GM19035 (cell line): Measurements from ENCODE around the gene RBM3.

ENCODE experiments used
- ATAC-seq: cut with Tn5 transposase; IDR thresholded peaks from one replicate; pipeline ENCODE4 v1.9.1; 2021; ENCODE audit not compliant: unreplicated experiment

Gene RBM3

DNA sequence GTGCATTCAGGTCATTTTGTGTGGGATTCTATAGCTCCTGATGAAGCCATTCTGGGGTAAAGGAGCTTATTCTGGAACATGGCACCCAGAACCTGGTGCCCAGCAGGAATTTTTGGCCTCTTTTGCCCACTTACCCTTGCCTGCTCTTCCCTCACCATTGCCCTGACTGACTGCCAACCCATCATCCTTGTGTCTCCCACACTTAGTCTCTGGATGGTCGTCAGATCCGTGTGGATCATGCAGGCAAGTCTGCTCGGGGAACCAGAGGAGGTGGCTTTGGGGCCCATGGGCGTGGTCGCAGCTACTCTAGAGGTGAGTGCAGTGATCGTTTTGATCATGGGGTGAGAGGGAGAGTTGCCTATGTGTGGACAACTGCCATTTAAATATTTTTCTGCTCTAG lies 1.8 kb downstream of the RBM3 start:
- ATAC-seq = no peak

GRCh38 chrX:48578661-48579128 lies 4.4 kb downstream of the RBM3 start:
- no peak for ATAC-seq

DNA sequence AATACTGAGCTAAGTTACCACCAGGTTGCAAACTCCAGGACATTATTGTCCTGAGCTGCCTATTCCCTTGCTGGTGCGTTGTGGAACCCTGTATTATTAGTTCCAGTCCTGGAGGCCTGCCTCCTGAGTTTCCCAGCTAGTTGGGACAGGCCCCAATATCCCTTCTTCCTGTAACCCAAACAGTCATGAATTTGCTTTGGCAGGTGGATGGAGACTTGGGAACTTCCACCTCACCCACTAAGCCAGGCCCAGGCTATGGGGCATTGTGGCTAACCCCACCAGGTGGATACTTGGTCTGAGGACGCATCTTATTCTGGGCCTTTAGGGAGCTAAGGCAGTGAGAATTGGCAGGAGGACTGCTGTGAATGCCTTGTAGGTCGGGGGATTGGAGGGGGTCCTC lies 5.0 kb downstream of the RBM3 start:
- no peak for ATAC-seq

DNA sequence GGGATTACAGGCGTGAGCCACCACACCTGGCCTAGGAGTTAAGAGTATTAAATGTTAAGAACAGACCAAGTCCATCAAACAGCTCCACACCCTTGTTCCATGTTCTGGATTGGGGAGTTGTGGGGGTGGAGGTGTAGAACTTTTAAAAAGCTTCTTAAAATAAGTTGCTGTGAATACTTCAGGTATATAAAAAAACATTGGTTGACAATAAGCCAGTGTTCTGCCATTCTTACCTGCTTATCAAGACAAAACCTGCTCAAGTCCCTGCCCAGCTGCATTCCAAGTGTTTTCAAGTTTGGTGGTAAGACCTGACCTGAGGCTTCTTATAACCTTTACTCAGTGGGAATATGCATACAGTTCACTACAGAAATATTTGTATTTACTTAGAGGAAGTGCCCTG lies 6.4 kb downstream of the RBM3 start:
- ATAC-seq = no peak

DNA sequence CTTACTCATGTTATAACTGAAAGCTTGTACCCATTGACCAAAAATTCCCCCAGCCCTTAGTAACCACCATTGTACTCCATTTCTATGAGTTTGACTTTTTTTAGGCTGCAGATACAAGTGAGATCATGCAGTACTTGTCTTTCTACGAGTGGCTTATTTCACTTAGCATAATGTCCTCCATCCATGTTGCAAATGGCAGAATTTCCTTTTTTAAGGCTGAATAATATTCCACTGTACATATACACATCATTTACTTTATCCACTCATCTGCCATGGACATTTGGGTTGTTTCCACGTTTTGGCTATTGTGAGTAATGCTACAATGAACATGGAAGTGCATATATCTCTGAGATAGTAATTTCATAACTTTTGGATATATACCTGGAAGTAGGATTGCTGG lies 10.4 kb downstream of the RBM3 start:
- ATAC-seq = no peak

DNA sequence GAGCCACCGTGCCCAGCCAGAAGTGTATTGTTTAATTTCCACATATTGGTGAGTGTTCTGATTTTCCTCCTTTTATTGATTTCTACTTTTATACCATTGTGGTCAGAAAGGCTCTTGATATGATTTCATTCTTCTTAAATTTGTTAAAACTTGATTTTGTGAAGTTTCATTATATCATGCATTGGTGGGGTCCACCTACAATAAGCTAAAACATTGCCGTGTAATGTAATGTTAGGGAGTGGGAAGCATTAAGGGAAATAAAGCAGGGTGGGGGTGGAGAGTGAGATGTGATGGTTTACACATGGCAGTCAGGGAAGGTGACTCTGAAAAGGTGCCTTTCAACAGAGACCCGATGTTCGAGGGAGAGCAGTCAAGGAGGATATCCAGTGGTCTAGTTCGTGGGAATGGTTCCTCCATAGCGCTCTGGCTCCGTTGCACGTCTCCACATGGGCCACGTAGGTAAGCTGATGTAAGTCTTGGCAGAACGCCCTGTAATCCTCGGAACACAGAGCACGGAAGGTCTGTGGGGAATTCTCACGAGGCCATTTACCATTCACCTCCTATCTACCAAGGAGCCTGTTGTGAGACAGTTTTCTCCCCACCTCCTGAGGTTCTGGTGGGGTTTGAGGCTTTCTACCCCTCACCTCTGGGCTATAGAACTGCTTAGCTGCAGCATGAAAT lies 15.3 kb downstream of the RBM3 start:
- no peak for ATAC-seq

- no peak for ATAC-seq
Measured at GRCh38 chrX:48590203-48591103, 16.2 kb downstream of the RBM3 start.

DNA sequence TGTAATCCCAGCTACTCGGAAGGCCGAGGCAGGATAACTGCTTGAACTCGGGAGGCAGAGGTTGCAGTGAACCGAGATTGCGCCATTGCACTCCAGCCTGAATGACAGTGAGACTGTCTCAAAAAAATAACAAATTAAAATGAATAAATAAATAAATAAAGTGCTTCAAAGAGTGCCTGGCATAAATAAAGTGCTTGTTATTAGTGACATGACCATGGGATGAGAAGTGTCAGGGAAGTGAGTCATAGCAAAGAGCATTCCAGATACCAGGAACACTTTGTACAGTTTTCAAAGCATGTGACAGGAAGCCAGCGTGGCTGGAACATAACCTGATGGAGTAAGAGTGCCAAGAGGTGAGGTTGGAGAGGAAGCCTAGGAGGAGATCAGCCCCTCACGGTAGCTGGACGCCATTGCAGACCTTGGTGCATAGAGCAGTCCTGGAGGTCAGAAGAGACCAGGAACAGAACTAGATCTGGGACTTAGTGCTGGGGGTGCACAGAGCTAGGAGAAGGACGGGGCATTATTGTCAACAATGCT lies 17.0 kb downstream of the RBM3 start:
- no peak for ATAC-seq

DNA sequence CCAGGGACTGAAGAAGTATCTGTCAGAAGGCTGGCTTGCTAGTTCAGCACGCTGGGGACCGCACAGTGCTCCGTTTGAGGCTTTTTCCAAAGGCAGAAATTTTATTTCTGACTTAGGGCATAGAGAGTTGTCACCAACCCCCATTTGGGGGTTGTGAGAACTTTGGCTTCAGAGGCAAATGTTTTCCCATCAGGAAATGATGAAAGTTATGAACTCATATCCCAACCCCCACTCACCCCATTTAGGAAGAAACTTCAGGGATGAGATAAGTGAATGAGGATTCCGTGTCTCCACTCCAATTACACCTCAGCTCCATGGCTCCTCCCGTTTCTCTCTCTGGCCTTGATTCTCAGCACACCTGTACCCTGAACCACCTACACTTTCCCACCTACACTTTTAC lies 18.7 kb downstream of the RBM3 start:
- ATAC-seq = no peak

DNA sequence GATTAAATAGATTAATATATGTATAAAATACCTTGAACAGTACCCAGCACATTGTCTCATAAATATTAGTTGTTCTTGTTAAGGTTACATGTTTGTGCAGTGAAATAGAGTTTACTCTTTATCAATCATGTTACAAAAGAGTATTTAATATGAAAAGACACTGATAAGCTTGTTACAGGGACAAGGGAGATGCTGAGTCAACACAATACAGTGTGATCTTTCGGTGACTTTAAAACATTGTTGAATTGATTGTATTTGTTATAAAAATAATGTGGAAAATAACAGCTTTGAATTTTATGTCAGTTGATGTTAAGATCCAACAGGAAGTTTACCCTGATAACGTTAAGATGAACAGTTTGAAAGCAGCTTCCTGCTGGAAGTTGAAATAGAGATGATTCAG lies 21.6 kb downstream of the RBM3 start:
- ATAC-seq = no peak

- peak; percentile 79 for ATAC-seq
Measured at GRCh38 chrX:48597353-48598264, 23.3 kb downstream of the RBM3 start, which contains the start of gene WDR13. TSS of gene WDR13 (plus strand) at chrX:48597492. CDS start at chrX:48597997, 505 bp downstream.

GRCh38 chrX:48598614-48599013 lies 24.3 kb downstream of the RBM3 start:
- no peak for ATAC-seq

DNA sequence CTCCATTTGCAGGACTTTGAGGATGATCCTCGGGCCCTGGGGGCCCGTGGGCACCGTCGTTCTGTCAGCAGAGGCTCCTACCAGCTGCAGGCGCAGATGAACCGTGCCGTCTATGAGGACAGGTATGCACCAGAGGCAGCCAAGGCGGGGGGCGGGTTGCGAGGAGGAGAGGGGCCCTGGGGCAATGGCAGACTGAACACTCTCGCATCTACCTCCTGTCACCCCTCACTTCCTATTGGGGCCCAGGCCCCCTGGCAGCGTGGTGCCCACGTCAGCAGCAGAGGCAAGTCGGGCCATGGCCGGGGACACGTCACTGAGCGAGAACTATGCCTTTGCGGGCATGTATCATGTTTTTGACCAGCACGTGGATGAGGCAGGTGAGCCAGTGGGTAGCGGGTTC lies 25.1 kb downstream of the RBM3 start:
- ATAC-seq = no peak

DNA sequence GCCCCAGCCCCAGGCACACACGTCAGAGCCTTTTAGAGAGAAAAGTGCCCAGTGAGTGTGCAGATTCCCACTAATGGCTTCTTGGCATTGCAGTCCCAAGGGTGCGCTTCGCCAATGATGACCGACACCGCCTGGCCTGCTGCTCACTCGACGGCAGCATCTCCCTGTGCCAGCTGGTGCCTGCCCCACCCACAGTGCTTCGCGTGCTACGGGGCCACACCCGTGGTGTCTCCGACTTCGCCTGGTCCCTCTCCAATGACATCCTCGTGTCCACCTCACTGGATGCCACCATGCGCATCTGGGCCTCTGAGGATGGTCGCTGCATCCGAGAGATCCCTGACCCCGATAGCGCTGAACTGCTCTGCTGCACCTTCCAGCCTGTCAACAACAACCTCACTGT lies 25.9 kb downstream of the RBM3 start:
- no peak for ATAC-seq

DNA sequence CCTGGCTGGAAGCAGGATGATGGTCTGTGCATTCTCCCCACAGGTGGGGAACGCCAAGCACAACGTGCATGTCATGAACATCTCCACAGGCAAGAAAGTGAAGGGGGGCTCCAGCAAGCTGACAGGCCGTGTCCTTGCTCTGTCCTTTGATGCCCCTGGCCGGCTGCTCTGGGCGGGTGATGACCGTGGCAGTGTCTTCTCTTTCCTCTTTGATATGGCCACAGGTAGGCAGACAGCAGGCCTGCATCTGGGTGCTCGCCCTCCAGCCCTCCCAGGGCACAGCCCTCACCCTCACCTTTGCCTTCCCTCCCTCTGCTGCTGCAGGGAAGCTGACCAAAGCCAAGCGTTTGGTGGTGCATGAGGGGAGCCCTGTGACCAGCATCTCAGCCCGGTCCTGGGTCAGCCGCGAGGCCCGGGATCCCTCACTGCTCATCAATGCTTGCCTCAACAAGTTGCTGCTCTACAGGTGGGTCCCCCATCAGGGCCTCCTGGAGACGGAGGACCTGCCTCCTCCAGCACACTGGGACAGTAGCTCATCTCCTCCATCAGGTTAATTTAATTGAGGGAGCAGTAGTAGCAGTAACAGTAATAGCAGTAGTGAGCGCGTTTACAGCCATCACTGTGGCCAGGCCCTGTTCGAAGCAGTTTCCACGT lies 27.6 kb downstream of the RBM3 start:
- ATAC-seq = no peak

- ATAC-seq = no peak
Measured at GRCh38 chrX:48604701-48605100, 30.4 kb downstream of the RBM3 start.

- ATAC-seq = no peak
Measured at GRCh38 chrX:48606091-48606490, 31.8 kb downstream of the RBM3 start.

DNA sequence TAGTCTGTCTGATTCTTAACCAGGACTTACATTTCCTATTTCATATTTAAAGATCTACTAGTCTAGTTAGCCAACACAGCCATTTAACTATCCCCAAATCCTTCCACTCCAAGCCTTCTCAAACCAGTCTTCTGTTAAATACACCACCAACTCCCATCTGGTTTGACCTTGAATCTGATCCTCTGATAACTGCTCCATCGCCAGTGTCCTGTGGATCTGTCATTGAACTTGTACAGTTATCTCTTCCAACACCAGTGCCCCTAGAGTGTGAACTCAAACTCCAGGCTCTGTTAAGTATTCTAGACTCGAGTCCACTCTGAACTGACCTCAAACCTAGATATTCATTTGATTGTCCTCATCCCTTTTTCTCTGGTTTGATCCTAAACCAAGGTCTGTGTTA lies 37.4 kb downstream of the RBM3 start:
- ATAC-seq = no peak

DNA sequence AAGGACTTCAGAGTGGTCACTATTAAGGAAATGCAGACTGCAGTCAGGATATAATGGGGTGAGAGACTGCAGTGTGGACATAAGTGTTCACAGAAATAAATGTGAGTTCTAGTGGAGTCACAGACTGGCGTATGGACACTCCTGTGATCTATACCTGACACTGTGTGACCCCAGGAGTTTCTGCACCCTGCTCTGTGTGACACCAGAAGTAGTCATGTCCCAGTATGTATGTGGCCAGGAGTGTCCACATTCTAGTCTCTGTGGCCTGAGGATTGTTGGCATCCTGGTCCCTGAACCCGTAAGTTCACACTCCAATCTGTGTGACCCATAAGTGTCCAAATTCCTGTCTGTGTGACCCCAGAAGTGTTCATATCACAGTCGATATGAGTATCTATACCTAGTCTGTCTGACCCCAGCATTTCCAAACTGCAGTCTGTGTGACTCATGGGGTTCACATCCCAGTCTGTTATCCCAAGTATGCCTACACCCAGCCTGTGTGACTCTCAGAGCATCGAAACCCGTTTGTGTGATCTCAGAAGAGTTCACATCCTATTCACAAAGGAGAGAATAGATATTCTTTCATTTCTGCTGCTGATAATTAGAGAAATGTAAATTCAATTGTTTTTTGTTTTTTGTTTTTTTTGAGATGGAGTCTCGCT lies 39.3 kb downstream of the RBM3 start:
- no peak for ATAC-seq

- no peak for ATAC-seq
Measured at GRCh38 chrX:48616576-48616975, 42.3 kb downstream of the RBM3 start.
